Measurements from ENCODE around the gene IFIT3.
"Not testable (repeated sequence)": the region's sequence is repeated elsewhere in the genome, so short reads cannot be mapped to it uniquely, and the experiment has no call there.

Gene IFIT3

GRCh38 chr10:89314676-89315075, 13.1 kb upstream of the IFIT3 start:
- H3K27ac ChIP-seq (ENCODE audit: low read depth, low read length) = no peak overlapping the region
- H3K9me3 ChIP-seq (ENCODE audit: control insufficient read depth, insufficient read depth, low read length) = no peaks in the 10 kb centered on the region
- H3K9ac ChIP-seq (ENCODE audit: low read depth, low read length) = no peak overlapping the region
- no peaks in the 10 kb centered on the region for H3K27me3 ChIP-seq (ENCODE audit: control insufficient read depth, insufficient read depth, low read length)
- no peaks in the 10 kb centered on the region for H3K36me3 ChIP-seq (ENCODE audit: control insufficient read depth, insufficient read depth, low read length)
- H3K4me1 ChIP-seq (ENCODE audit: control insufficient read depth, insufficient read depth, low read length) = 0 out of 2 replicates have a peak, but pooled peaks cover 4% of the 10 kb centered on the region
- H3K4me3 ChIP-seq (ENCODE audit: low read depth, low read length) = no peak overlapping the region

DNA sequence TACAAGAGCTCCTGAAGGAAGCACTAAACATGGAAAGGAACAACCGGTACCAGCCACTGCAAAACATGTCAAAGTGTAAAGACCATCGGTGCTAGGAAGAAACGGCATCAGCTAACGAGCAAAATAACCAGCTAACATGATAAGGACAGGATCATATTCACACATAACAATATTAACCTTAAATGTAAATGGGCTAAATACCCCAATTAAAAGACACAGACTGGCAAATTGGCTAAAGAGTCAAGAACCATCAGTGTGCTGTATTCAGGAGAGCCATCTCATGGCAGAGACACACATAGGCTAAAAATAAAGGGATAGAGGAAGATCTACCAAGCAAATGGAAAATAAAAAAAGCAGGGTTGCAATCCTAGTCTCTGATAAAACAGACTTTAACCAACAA, 9.8 kb upstream of the IFIT3 start:
- not testable (repeated sequence) for H3K36me3 ChIP-seq (ENCODE audit: control insufficient read depth, insufficient read depth, low read length); H3K9me3 ChIP-seq (ENCODE audit: control insufficient read depth, insufficient read depth, low read length); H3K27ac ChIP-seq (ENCODE audit: low read depth, low read length); H3K27me3 ChIP-seq (ENCODE audit: control insufficient read depth, insufficient read depth, low read length); H3K9ac ChIP-seq (ENCODE audit: low read depth, low read length); H3K4me1 ChIP-seq (ENCODE audit: control insufficient read depth, insufficient read depth, low read length); H3K4me3 ChIP-seq (ENCODE audit: low read depth, low read length)

DNA sequence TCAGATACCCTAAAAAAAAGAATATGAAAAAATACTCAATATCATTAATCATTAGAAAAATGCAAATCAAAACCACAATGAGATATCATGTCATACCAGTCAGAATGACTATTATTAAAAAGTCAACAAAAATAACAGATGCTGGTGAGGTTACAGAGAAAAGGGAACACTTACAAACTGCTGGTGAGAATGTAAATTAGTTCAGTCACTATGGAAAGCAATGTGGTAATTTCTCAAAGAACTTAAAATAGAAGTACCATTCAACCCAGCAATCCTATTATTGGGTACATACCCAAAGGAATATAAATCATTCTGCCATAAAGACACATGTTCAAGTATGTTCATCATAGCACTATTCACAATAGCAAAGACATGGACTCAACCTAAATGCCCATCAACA, 2.7 kb upstream of the IFIT3 start:
- H3K9ac ChIP-seq (ENCODE audit: low read depth, low read length); H3K9me3 ChIP-seq (ENCODE audit: control insufficient read depth, insufficient read depth, low read length); H3K27ac ChIP-seq (ENCODE audit: low read depth, low read length); H3K36me3 ChIP-seq (ENCODE audit: control insufficient read depth, insufficient read depth, low read length); H3K4me3 ChIP-seq (ENCODE audit: low read depth, low read length); H3K27me3 ChIP-seq (ENCODE audit: control insufficient read depth, insufficient read depth, low read length): not testable (repeated sequence)
- H3K4me1 ChIP-seq (ENCODE audit: control insufficient read depth, insufficient read depth, low read length) = peaks cover 18% of the 10 kb centered on the region

GRCh38 chr10:89325856-89326255, 1.9 kb upstream of the IFIT3 start:
- not testable (repeated sequence) for H3K27ac ChIP-seq (ENCODE audit: low read depth, low read length); H3K36me3 ChIP-seq (ENCODE audit: control insufficient read depth, insufficient read depth, low read length); H3K9me3 ChIP-seq (ENCODE audit: control insufficient read depth, insufficient read depth, low read length); H3K9ac ChIP-seq (ENCODE audit: low read depth, low read length); H3K4me3 ChIP-seq (ENCODE audit: low read depth, low read length); H3K27me3 ChIP-seq (ENCODE audit: control insufficient read depth, insufficient read depth, low read length)
- peaks cover 18% of the 10 kb centered on the region for H3K4me1 ChIP-seq (ENCODE audit: control insufficient read depth, insufficient read depth, low read length)

GRCh38 chr10:89329151-89329550, 1.4 kb downstream of the IFIT3 start:
- no peak overlapping the region for H3K9ac ChIP-seq (ENCODE audit: low read depth, low read length)
- H3K36me3 ChIP-seq (ENCODE audit: control insufficient read depth, insufficient read depth, low read length) = no peaks in the 10 kb centered on the region
- H3K9me3 ChIP-seq (ENCODE audit: control insufficient read depth, insufficient read depth, low read length) = no peaks in the 10 kb centered on the region
- no peak overlapping the region for H3K27ac ChIP-seq (ENCODE audit: low read depth, low read length)
- H3K4me3 ChIP-seq (ENCODE audit: low read depth, low read length) = no peak overlapping the region
- H3K4me1 ChIP-seq (ENCODE audit: control insufficient read depth, insufficient read depth, low read length) = peaks cover 39% of the 10 kb centered on the region
- no peaks in the 10 kb centered on the region for H3K27me3 ChIP-seq (ENCODE audit: control insufficient read depth, insufficient read depth, low read length)

DNA sequence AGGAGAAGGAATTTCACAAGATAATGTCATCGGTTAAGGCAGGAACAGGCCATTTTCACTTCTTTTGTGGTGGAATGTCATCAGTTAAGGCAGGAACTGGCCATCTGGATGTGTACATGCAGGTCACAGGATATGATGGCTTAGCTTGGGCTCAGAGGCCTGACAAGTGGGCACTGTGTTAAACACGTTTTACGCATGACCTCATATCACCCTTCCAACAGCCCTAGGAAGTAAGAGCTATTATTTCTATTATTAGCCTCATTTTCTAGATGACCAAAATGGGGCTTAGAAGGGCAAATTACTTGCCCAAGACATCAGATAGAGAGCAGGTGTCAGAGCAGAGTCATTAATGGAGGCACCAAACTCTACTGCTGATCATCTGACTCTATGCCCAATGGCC, 2.2 kb downstream of the IFIT3 start:
- peak overlapping the region; percentile 29 for H3K27ac ChIP-seq (ENCODE audit: low read depth, low read length)
- not testable (repeated sequence) for H3K9ac ChIP-seq (ENCODE audit: low read depth, low read length); H3K27me3 ChIP-seq (ENCODE audit: control insufficient read depth, insufficient read depth, low read length); H3K9me3 ChIP-seq (ENCODE audit: control insufficient read depth, insufficient read depth, low read length); H3K36me3 ChIP-seq (ENCODE audit: control insufficient read depth, insufficient read depth, low read length); H3K4me3 ChIP-seq (ENCODE audit: low read depth, low read length)
- peaks cover 40% of the 10 kb centered on the region for H3K4me1 ChIP-seq (ENCODE audit: control insufficient read depth, insufficient read depth, low read length)

DNA sequence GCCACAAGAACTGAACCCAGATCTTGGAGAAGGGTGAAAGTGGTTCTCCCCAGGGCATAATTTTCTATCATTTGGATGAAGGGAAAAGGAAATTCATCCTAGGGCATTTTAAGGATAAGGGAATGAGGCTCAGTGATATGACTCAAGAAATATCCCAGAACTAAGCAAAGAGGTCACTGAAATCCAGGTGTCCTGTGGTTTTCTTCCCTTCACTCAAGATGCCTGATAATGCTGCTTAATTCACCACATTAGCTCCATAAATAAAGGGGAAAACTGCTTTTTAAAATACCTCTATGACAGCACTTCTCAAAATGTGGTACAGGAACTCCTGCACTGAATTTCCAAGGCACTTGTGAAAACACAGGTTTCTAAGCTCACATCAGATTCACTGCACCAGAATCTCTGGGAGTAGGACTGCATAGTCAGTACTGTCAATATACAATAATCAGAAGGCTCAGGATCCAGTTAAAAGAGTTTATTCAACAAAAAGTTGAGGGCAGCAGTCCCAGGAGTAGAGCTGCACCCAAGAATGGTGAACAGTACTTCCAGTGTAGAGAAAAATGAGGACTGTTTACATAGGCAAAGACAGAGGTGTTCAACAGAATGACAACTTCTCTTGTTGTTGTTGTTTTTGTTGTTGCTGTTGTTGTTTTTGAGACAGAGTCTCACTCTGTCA, 2.9 kb downstream of the IFIT3 start:
- no peaks in the 10 kb centered on the region for H3K27me3 ChIP-seq (ENCODE audit: control insufficient read depth, insufficient read depth, low read length)
- H3K36me3 ChIP-seq (ENCODE audit: control insufficient read depth, insufficient read depth, low read length) = no peaks in the 10 kb centered on the region
- H3K4me3 ChIP-seq (ENCODE audit: low read depth, low read length) = no peak overlapping the region
- peaks cover 40% of the 10 kb centered on the region for H3K4me1 ChIP-seq (ENCODE audit: control insufficient read depth, insufficient read depth, low read length)
- H3K9ac ChIP-seq (ENCODE audit: low read depth, low read length) = no peak overlapping the region
- no peaks in the 10 kb centered on the region for H3K9me3 ChIP-seq (ENCODE audit: control insufficient read depth, insufficient read depth, low read length)
- peak overlapping the region; percentile 29 for H3K27ac ChIP-seq (ENCODE audit: low read depth, low read length)

GRCh38 chr10:89331487-89332122, 3.8 kb downstream of the IFIT3 start:
- H3K27me3 ChIP-seq (ENCODE audit: control insufficient read depth, insufficient read depth, low read length); H3K4me3 ChIP-seq (ENCODE audit: low read depth, low read length); H3K27ac ChIP-seq (ENCODE audit: low read depth, low read length); H3K9me3 ChIP-seq (ENCODE audit: control insufficient read depth, insufficient read depth, low read length); H3K9ac ChIP-seq (ENCODE audit: low read depth, low read length); H3K36me3 ChIP-seq (ENCODE audit: control insufficient read depth, insufficient read depth, low read length): not testable (repeated sequence)
- H3K4me1 ChIP-seq (ENCODE audit: control insufficient read depth, insufficient read depth, low read length) = peaks cover 40% of the 10 kb centered on the region

GRCh38 chr10:89332123-89332633, 4.4 kb downstream of the IFIT3 start:
- H3K4me3 ChIP-seq (ENCODE audit: low read depth, low read length) = no peak overlapping the region

GRCh38 chr10:89335226-89335625, 7.4 kb downstream of the IFIT3 start:
- H3K36me3 ChIP-seq (ENCODE audit: control insufficient read depth, insufficient read depth, low read length) = no peaks in the 10 kb centered on the region
- H3K9me3 ChIP-seq (ENCODE audit: control insufficient read depth, insufficient read depth, low read length) = no peaks in the 10 kb centered on the region
- no peak overlapping the region for H3K27ac ChIP-seq (ENCODE audit: low read depth, low read length)
- H3K4me1 ChIP-seq (ENCODE audit: control insufficient read depth, insufficient read depth, low read length) = peaks cover 22% of the 10 kb centered on the region
- H3K27me3 ChIP-seq (ENCODE audit: control insufficient read depth, insufficient read depth, low read length) = no peaks in the 10 kb centered on the region
- H3K4me3 ChIP-seq (ENCODE audit: low read depth, low read length) = no peak overlapping the region
- H3K9ac ChIP-seq (ENCODE audit: low read depth, low read length) = no peak overlapping the region

More at GRCh38 chr10:89332123-89332633, 4.4 kb downstream of the IFIT3 start:
- no peaks in the 10 kb centered on the region for H3K9me3 ChIP-seq (ENCODE audit: control insufficient read depth, insufficient read depth, low read length)
- no peaks in the 10 kb centered on the region for H3K36me3 ChIP-seq (ENCODE audit: control insufficient read depth, insufficient read depth, low read length)
- peak overlapping the region; percentile 63 for H3K27ac ChIP-seq (ENCODE audit: low read depth, low read length)
- H3K27me3 ChIP-seq (ENCODE audit: control insufficient read depth, insufficient read depth, low read length) = no peaks in the 10 kb centered on the region
- H3K9ac ChIP-seq (ENCODE audit: low read depth, low read length) = no peak overlapping the region
- H3K4me1 ChIP-seq (ENCODE audit: control insufficient read depth, insufficient read depth, low read length) = peaks cover 40% of the 10 kb centered on the region

DNA sequence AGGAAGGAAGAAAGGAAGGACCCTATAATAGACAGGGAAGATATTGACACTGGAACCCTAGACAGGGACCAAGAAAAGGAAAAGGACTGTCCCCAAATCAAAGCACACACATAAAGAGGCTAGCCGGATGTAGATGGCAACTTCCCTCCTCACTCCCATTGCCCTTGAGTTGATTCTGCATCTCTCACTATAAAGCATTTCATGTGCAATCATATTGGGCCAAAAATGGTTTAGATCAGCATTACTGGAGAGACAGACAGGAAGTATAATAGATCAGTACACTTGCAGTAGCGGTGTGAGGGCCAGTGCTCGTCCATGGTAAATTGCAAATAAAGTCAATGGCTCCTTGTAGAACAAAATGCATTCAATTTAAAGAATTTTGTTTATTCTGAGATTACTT, 8.4 kb downstream of the IFIT3 start:
- Histone ChIP-seq H3K4me1 (ENCODE audit: control insufficient read depth, insufficient read depth, low read length) (peaks cover 22% of the 10 kb centered on the region), H3K36me3 (ENCODE audit: control insufficient read depth, insufficient read depth, low read length) (no peaks in the 10 kb centered on the region), H3K9ac (ENCODE audit: low read depth, low read length) (no peak overlapping the region), H3K9me3 (ENCODE audit: control insufficient read depth, insufficient read depth, low read length) (no peaks in the 10 kb centered on the region), H3K27ac (ENCODE audit: low read depth, low read length) (no peak overlapping the region), H3K4me3 (ENCODE audit: low read depth, low read length) (no peak overlapping the region), H3K27me3 (ENCODE audit: control insufficient read depth, insufficient read depth, low read length) (no peaks in the 10 kb centered on the region)
